Measurements from ENCODE around the gene GYS1.

The GYS1 gene

GRCh38 chr19:48954595-48955307, 38.4 kb downstream of the GYS1 start, which contains the start of gene BAX:
Gene BAX, plus strand, starts transcription at chr19:48954875. Its CDS starts 54 bp downstream, at chr19:48954929.
- Histone ChIP-seq H3K4me3 (ENCODE audit: insufficient read depth, low read depth, low read length) (peak within 1 kb of the TSS; percentile 98), H3K27me3 (ENCODE audit: control insufficient read depth, insufficient read depth, low read length, poor library complexity, severe bottlenecking) (no peaks in the 10 kb centered on the region), H3K36me3 (ENCODE audit: control insufficient read depth, insufficient read depth, low read length) (peaks cover 7% of the 10 kb centered on the region), H3K4me1 (ENCODE audit: control insufficient read depth, insufficient read depth, low read length) (peaks cover 6% of the 10 kb centered on the region), H3K27ac (ENCODE audit: insufficient read depth, low read depth, low read length, poor library complexity, severe bottlenecking) (peak within 1 kb of the TSS; percentile 79), H3K9me3 (ENCODE audit: control insufficient read depth, low read length) (no peaks in the 10 kb centered on the region)
- WGBS, 2 experiments = 1% methylated on average over 71 of the region's 71 CpGs

- Histone ChIP-seq H3K36me3 (ENCODE audit: control insufficient read depth, insufficient read depth, low read length) (peaks cover 7% of the 10 kb centered on the region), H3K27me3 (ENCODE audit: control insufficient read depth, insufficient read depth, low read length, poor library complexity, severe bottlenecking) (no peaks in the 10 kb centered on the region), H3K4me1 (ENCODE audit: control insufficient read depth, insufficient read depth, low read length) (peaks cover 6% of the 10 kb centered on the region), H3K9me3 (ENCODE audit: control insufficient read depth, low read length) (no peaks in the 10 kb centered on the region), H3K27ac (ENCODE audit: insufficient read depth, low read depth, low read length, poor library complexity, severe bottlenecking) (no peak overlapping the region), H3K4me3 (ENCODE audit: insufficient read depth, low read depth, low read length) (peak overlapping the region; percentile 98)
- WGBS, 2 experiments = 77 to 79% methylated on average over 11 of the region's 11 CpGs
These were observed 39.0 kb downstream of the GYS1 start for GRCh38 chr19:48953990-48954594.

- H3K9me3 ChIP-seq (ENCODE audit: control insufficient read depth, low read length) = no peaks in the 10 kb centered on the region
- H3K27ac ChIP-seq (ENCODE audit: insufficient read depth, low read depth, low read length, poor library complexity, severe bottlenecking) = no peak overlapping the region
- WGBS, 2 experiments = 91 to 94% methylated on average over 4 of the region's 4 CpGs
- H3K4me3 ChIP-seq (ENCODE audit: insufficient read depth, low read depth, low read length) = no peak overlapping the region
- H3K27me3 ChIP-seq (ENCODE audit: control insufficient read depth, insufficient read depth, low read length, poor library complexity, severe bottlenecking) = no peaks in the 10 kb centered on the region
- H3K4me1 ChIP-seq (ENCODE audit: control insufficient read depth, insufficient read depth, low read length) = peaks cover 6% of the 10 kb centered on the region
- H3K36me3 ChIP-seq (ENCODE audit: control insufficient read depth, insufficient read depth, low read length) = peaks cover 7% of the 10 kb centered on the region
These were observed 40.0 kb downstream of the GYS1 start for GRCh38 chr19:48953141-48953540.

- H3K4me3 ChIP-seq (ENCODE audit: insufficient read depth, low read depth, low read length) = no peak overlapping the region
- no peaks in the 10 kb centered on the region for H3K9me3 ChIP-seq (ENCODE audit: control insufficient read depth, low read length)
- H3K4me1 ChIP-seq (ENCODE audit: control insufficient read depth, insufficient read depth, low read length) = peaks cover 6% of the 10 kb centered on the region
- no peaks in the 10 kb centered on the region for H3K36me3 ChIP-seq (ENCODE audit: control insufficient read depth, insufficient read depth, low read length)
- 77 to 84% methylated on average over 8 to 9 of the region's 9 CpGs for WGBS, 2 experiments
- no peak overlapping the region for H3K27ac ChIP-seq (ENCODE audit: insufficient read depth, low read depth, low read length, poor library complexity, severe bottlenecking)
- no peaks in the 10 kb centered on the region for H3K27me3 ChIP-seq (ENCODE audit: control insufficient read depth, insufficient read depth, low read length, poor library complexity, severe bottlenecking)
These were observed 42.1 kb downstream of the GYS1 start for GRCh38 chr19:48950830-48951519.

- Histone ChIP-seq H3K9me3 (ENCODE audit: control insufficient read depth, low read length) (no peaks in the 10 kb centered on the region), H3K27ac (ENCODE audit: insufficient read depth, low read depth, low read length, poor library complexity, severe bottlenecking) (no peak overlapping the region), H3K4me1 (ENCODE audit: control insufficient read depth, insufficient read depth, low read length) (no peaks in the 10 kb centered on the region), H3K4me3 (ENCODE audit: insufficient read depth, low read depth, low read length) (no peak overlapping the region), H3K36me3 (ENCODE audit: control insufficient read depth, insufficient read depth, low read length) (no peaks in the 10 kb centered on the region), H3K27me3 (ENCODE audit: control insufficient read depth, insufficient read depth, low read length, poor library complexity, severe bottlenecking) (no peaks in the 10 kb centered on the region)
- 93 to 94% methylated on average over 3 of the region's 3 CpGs for WGBS, 2 experiments
These were observed 43.0 kb downstream of the GYS1 start for GRCh38 chr19:48950159-48950558.

GRCh38 chr19:48947258-48947542, 45.9 kb downstream of the GYS1 start:
- Histone ChIP-seq H3K4me3 (ENCODE audit: insufficient read depth, low read depth, low read length) (no peak overlapping the region), H3K27ac (ENCODE audit: insufficient read depth, low read depth, low read length, poor library complexity, severe bottlenecking) (no peak overlapping the region), H3K9me3 (ENCODE audit: control insufficient read depth, low read length) (no peaks in the 10 kb centered on the region), H3K36me3 (ENCODE audit: control insufficient read depth, insufficient read depth, low read length) (no peaks in the 10 kb centered on the region), H3K4me1 (ENCODE audit: control insufficient read depth, insufficient read depth, low read length) (no peaks in the 10 kb centered on the region), H3K27me3 (ENCODE audit: control insufficient read depth, insufficient read depth, low read length, poor library complexity, severe bottlenecking) (no peaks in the 10 kb centered on the region)
- WGBS, 2 experiments = 94 to 95% methylated on average over 3 of the region's 3 CpGs

GRCh38 chr19:48946463-48947257, 46.4 kb downstream of the GYS1 start:
- H3K4me3 ChIP-seq (ENCODE audit: insufficient read depth, low read depth, low read length) = no peak overlapping the region
- H3K4me1 ChIP-seq (ENCODE audit: control insufficient read depth, insufficient read depth, low read length) = no peaks in the 10 kb centered on the region
- H3K27me3 ChIP-seq (ENCODE audit: control insufficient read depth, insufficient read depth, low read length, poor library complexity, severe bottlenecking) = no peaks in the 10 kb centered on the region
- H3K27ac ChIP-seq (ENCODE audit: insufficient read depth, low read depth, low read length, poor library complexity, severe bottlenecking) = no peak overlapping the region
- no peaks in the 10 kb centered on the region for H3K9me3 ChIP-seq (ENCODE audit: control insufficient read depth, low read length)
- no peaks in the 10 kb centered on the region for H3K36me3 ChIP-seq (ENCODE audit: control insufficient read depth, insufficient read depth, low read length)
- 80 to 82% methylated on average over 9 of the region's 9 CpGs for WGBS, 2 experiments

- no peak overlapping the region for H3K4me3 ChIP-seq (ENCODE audit: insufficient read depth, low read depth, low read length)
- H3K4me1 ChIP-seq (ENCODE audit: control insufficient read depth, insufficient read depth, low read length) = no peaks in the 10 kb centered on the region
- H3K27me3 ChIP-seq (ENCODE audit: control insufficient read depth, insufficient read depth, low read length, poor library complexity, severe bottlenecking) = no peaks in the 10 kb centered on the region
- H3K9me3 ChIP-seq (ENCODE audit: control insufficient read depth, low read length) = no peaks in the 10 kb centered on the region
- H3K27ac ChIP-seq (ENCODE audit: insufficient read depth, low read depth, low read length, poor library complexity, severe bottlenecking) = no peak overlapping the region
- WGBS, 2 experiments = 87 to 88% methylated on average over 2 of the region's 2 CpGs
- no peaks in the 10 kb centered on the region for H3K36me3 ChIP-seq (ENCODE audit: control insufficient read depth, insufficient read depth, low read length)
These were observed 47.3 kb downstream of the GYS1 start for GRCh38 chr19:48945817-48946216.

GRCh38 chr19:48945415-48945814, 47.7 kb downstream of the GYS1 start:
- Histone ChIP-seq H3K9me3 (ENCODE audit: control insufficient read depth, low read length) (no peaks in the 10 kb centered on the region), H3K27ac (ENCODE audit: insufficient read depth, low read depth, low read length, poor library complexity, severe bottlenecking) (no peak overlapping the region), H3K4me1 (ENCODE audit: control insufficient read depth, insufficient read depth, low read length) (no peaks in the 10 kb centered on the region), H3K36me3 (ENCODE audit: control insufficient read depth, insufficient read depth, low read length) (no peaks in the 10 kb centered on the region), H3K27me3 (ENCODE audit: control insufficient read depth, insufficient read depth, low read length, poor library complexity, severe bottlenecking) (no peaks in the 10 kb centered on the region), H3K4me3 (ENCODE audit: insufficient read depth, low read depth, low read length) (no peak overlapping the region)
- 92 to 94% methylated on average over 5 of the region's 5 CpGs for WGBS, 2 experiments

- H3K36me3 ChIP-seq (ENCODE audit: control insufficient read depth, insufficient read depth, low read length) = no peaks in the 10 kb centered on the region
- WGBS, 2 experiments = 91 to 93% methylated on average over 6 of the region's 6 CpGs
- no peaks in the 10 kb centered on the region for H3K9me3 ChIP-seq (ENCODE audit: control insufficient read depth, low read length)
- no peaks in the 10 kb centered on the region for H3K27me3 ChIP-seq (ENCODE audit: control insufficient read depth, insufficient read depth, low read length, poor library complexity, severe bottlenecking)
- no peak overlapping the region for H3K27ac ChIP-seq (ENCODE audit: insufficient read depth, low read depth, low read length, poor library complexity, severe bottlenecking)
- no peak overlapping the region for H3K4me3 ChIP-seq (ENCODE audit: insufficient read depth, low read depth, low read length)
- H3K4me1 ChIP-seq (ENCODE audit: control insufficient read depth, insufficient read depth, low read length) = no peaks in the 10 kb centered on the region
These were observed 50.0 kb downstream of the GYS1 start for GRCh38 chr19:48943081-48943480.

Measured in ectodermal cell (in vitro differentiated cells).